ENCODE measurements around the gene HBD.

- TF ChIP-seq, protein P1, sequence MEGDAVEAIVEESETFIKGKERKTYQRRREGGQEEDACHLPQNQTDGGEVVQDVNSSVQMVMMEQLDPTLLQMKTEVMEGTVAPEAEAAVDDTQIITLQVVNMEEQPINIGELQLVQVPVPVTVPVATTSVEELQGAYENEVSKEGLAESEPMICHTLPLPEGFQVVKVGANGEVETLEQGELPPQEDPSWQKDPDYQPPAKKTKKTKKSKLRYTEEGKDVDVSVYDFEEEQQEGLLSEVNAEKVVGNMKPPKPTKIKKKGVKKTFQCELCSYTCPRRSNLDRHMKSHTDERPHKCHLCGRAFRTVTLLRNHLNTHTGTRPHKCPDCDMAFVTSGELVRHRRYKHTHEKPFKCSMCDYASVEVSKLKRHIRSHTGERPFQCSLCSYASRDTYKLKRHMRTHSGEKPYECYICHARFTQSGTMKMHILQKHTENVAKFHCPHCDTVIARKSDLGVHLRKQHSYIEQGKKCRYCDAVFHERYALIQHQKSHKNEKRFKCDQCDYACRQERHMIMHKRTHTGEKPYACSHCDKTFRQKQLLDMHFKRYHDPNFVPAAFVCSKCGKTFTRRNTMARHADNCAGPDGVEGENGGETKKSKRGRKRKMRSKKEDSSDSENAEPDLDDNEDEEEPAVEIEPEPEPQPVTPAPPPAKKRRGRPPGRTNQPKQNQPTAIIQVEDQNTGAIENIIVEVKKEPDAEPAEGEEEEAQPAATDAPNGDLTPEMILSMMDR (IDR thresholded peaks at IDR 0.05; ENCODE audit: borderline replicate concordance, extremely low read depth, low read length, poor library complexity, severe bottlenecking) = no peak
- TF ChIP-seq EZH2 (IDR thresholded peaks at IDR 0.05; ENCODE audit: borderline replicate concordance, low read depth, low read length, severe bottlenecking) = no peak
Observed at GRCh38 chr11:5241458-5241857, 7.2 kb upstream of the HBD start.

Measured in DND-41 (cell line).